Liver (tissue), 3 donors: ENCODE results near the gene LTBP2.

Source experiments
- RAD21 ChIP-seq, 2 donors: IDR thresholded peaks; 2 replicates each; pipeline ENCODE4 v1.6.1; 2016; ENCODE audit warnings: antibody characterized with exemption in 2 of 2, mild to moderate bottlenecking in 2 of 2
- TF ChIP-seq, protein P1 (sequence below): fragments of 150-350 bp; IDR thresholded peaks from 2 replicates; pipeline ENCODE4 v1.5.1; 2017; ENCODE audit warnings: improper control_type of control experiment, low read depth, low read length; ENCODE audit not compliant: missing input control
- donor health status: healthy.
- donor health status: healthy.

DNA sequence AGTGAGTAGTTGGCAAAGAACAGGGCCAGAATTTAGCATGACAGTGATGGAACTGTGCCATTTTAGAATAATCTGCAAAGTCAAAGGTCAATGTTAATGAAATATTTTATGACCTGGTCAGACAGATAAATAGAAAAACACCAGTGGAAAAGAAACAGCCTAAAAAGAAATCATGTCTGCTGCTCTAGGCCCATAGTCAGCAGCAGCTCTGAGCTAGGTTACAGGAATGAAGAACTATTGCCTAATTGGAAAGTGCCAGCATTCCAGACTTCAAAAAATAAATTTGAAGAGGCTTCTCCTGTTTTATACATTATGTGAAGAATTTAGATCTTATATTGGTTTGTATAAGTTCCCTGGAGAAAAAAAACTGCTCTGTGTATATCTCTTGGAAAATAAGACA is 128.7 kb downstream of the LTBP2 start:
- TF ChIP-seq RAD21 (IDR thresholded peaks at IDR 0.05), result no peak
- TF ChIP-seq, protein P1, sequence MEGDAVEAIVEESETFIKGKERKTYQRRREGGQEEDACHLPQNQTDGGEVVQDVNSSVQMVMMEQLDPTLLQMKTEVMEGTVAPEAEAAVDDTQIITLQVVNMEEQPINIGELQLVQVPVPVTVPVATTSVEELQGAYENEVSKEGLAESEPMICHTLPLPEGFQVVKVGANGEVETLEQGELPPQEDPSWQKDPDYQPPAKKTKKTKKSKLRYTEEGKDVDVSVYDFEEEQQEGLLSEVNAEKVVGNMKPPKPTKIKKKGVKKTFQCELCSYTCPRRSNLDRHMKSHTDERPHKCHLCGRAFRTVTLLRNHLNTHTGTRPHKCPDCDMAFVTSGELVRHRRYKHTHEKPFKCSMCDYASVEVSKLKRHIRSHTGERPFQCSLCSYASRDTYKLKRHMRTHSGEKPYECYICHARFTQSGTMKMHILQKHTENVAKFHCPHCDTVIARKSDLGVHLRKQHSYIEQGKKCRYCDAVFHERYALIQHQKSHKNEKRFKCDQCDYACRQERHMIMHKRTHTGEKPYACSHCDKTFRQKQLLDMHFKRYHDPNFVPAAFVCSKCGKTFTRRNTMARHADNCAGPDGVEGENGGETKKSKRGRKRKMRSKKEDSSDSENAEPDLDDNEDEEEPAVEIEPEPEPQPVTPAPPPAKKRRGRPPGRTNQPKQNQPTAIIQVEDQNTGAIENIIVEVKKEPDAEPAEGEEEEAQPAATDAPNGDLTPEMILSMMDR, result no peak
